HFFc6 (cell line): ENCODE data around the gene DPP6. TPM values are rescaled to one million over a fixed set of nuclear protein-coding genes. Genes with fewer than 3 reads are reported as not detected.

Source experiments
- DNase-seq: peaks from one replicate; pipeline ENCODE4 v3.0.0-alpha.2; 2018
- H3K27ac Mint-ChIP-seq: 2 replicates; pipeline ENCODE4 v1.8.0; 2020; ENCODE audit warnings: mild to moderate bottlenecking, mixed read lengths
- H3K27me3 Mint-ChIP-seq: 2 replicates; pipeline ENCODE4 v1.8.0; 2021; ENCODE audit warnings: mild to moderate bottlenecking, moderate library complexity, mixed read lengths; ENCODE audit not compliant: insufficient read depth
- H3K36me3 Mint-ChIP-seq: 2 replicates; pipeline ENCODE4 v1.8.0; 2021; ENCODE audit warnings: low read depth, mixed read lengths
- H3K4me1 Mint-ChIP-seq: 2 replicates; pipeline ENCODE4 v1.8.0; 2020; ENCODE audit warnings: low read depth, mixed read lengths
- H3K4me3 Mint-ChIP-seq: 2 replicates; pipeline ENCODE4 v1.8.0; 2020; ENCODE audit warnings: mild to moderate bottlenecking, moderate library complexity, mixed read lengths
- H3K9me3 Mint-ChIP-seq: 2 replicates; pipeline ENCODE4 v1.8.0; 2020; ENCODE audit warnings: mild to moderate bottlenecking, mixed read lengths
- total RNA-seq, 6 experiments: library from RNA; stranded (reverse); fragmentation: NEBNext Ultra II Directional; extraction: Animal tissue kit (Norgen Biotek cat#: 25700); gene quantifications; 2 replicates in 1 of 6; 3 replicates in 5 of 6; pipeline ENCODE4 v1.2.3, GENCODE V29; 2021
- TF ChIP-seq, protein P1 (sequence below): fragments of 200-600 bp; sonication (generic); IDR thresholded peaks from 2 replicates; pipeline ENCODE4 v1.5.0; 2021; ENCODE audit warnings: antibody characterized with exemption, mild to moderate bottlenecking

Gene DPP6
- total RNA-seq, 6 experiments from 2014 or later, result not detected

- TF ChIP-seq, protein P1, sequence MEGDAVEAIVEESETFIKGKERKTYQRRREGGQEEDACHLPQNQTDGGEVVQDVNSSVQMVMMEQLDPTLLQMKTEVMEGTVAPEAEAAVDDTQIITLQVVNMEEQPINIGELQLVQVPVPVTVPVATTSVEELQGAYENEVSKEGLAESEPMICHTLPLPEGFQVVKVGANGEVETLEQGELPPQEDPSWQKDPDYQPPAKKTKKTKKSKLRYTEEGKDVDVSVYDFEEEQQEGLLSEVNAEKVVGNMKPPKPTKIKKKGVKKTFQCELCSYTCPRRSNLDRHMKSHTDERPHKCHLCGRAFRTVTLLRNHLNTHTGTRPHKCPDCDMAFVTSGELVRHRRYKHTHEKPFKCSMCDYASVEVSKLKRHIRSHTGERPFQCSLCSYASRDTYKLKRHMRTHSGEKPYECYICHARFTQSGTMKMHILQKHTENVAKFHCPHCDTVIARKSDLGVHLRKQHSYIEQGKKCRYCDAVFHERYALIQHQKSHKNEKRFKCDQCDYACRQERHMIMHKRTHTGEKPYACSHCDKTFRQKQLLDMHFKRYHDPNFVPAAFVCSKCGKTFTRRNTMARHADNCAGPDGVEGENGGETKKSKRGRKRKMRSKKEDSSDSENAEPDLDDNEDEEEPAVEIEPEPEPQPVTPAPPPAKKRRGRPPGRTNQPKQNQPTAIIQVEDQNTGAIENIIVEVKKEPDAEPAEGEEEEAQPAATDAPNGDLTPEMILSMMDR, result no peak
- DNase-seq, result no peak
- H3K36me3 Mint-ChIP-seq, result peaks cover 6% of the 10 kb centered on the region
- H3K27me3 Mint-ChIP-seq, result no peaks in the 10 kb centered on the region
- peaks cover 73% of the 10 kb centered on the region for H3K9me3 Mint-ChIP-seq
- H3K4me3 Mint-ChIP-seq, result no peak overlapping the region
- H3K4me1 Mint-ChIP-seq, result no peaks in the 10 kb centered on the region
- no peak overlapping the region for H3K27ac Mint-ChIP-seq
These were observed 646.6 kb downstream of the DPP6 start for GRCh38 chr7:154698726-154699291.

GRCh38 chr7:154699417-154699816 is 647.2 kb downstream of the DPP6 start:
- Mint-ChIP-seq H3K36me3 (peaks cover 6% of the 10 kb centered on the region), H3K27ac (no peak overlapping the region), H3K4me1 (no peaks in the 10 kb centered on the region), H3K9me3 (peaks cover 79% of the 10 kb centered on the region), H3K4me3 (no peak overlapping the region), H3K27me3 (no peaks in the 10 kb centered on the region)
- DNase-seq, result no peak
- TF ChIP-seq, protein P1, result no peak

DNA sequence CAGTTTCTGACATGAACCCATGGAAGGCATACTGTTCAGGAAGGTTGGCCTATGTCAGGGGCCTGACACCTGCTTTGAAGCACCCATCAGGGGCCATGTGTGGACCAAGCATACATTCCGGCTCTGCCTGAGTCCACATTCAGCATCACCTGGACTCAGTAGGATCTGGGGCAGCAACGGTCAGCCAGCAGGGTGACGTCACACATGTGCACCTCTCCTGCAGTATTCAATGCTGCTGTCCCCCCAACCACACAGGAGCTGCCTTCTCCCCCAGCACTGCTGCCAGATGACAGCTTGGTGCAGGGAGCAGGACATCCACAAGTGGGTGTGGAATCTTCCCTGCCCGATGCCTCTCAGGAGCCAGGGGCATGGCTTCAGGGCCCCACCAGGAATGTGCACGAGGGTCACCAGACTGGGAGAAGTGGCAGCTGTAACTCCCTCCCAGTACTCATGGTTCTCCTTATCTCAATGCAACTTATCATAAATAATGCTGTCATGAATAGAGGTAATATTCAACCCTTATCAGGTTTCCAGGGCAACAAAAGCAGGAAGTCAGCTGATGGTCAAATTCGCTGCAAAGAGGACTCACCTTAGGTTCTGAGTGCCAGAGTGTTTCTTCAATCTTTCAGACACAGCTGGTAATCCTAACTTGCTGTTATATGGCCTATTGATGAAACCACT is 657.8 kb downstream of the DPP6 start:
- Mint-ChIP-seq H3K36me3 (no peaks in the 10 kb centered on the region), H3K4me1 (no peaks in the 10 kb centered on the region), H3K9me3 (peaks cover 35% of the 10 kb centered on the region), H3K27me3 (no peaks in the 10 kb centered on the region), H3K4me3 (no peak overlapping the region), H3K27ac (no peak overlapping the region)
- TF ChIP-seq, protein P1, result no peak
- DNase-seq, result no peak

- peaks cover 2% of the 10 kb centered on the region; the same call in 1 of the 2 replicates for H3K27me3 Mint-ChIP-seq
- no peak overlapping the region for H3K27ac Mint-ChIP-seq
- no peaks in the 10 kb centered on the region for H3K4me1 Mint-ChIP-seq
- TF ChIP-seq, protein P1, result no peak
- DNase-seq, result no peak
- no peak overlapping the region for H3K4me3 Mint-ChIP-seq
- H3K36me3 Mint-ChIP-seq, result peaks cover 6% of the 10 kb centered on the region; the same call in 1 of the 2 replicates
- H3K9me3 Mint-ChIP-seq, result peaks cover 75% of the 10 kb centered on the region
These were observed 667.8 kb downstream of the DPP6 start for GRCh38 chr7:154720016-154720415.

- TF ChIP-seq, protein P1, result no peak
- H3K27ac Mint-ChIP-seq, result no peak overlapping the region
- H3K4me3 Mint-ChIP-seq, result no peak overlapping the region
- no peaks in the 10 kb centered on the region for H3K4me1 Mint-ChIP-seq
- H3K36me3 Mint-ChIP-seq, result peaks cover 6% of the 10 kb centered on the region; the same call in 1 of the 2 replicates
- H3K27me3 Mint-ChIP-seq, result peaks cover 2% of the 10 kb centered on the region; the same call in 1 of the 2 replicates
- DNase-seq, result no peak
- peaks cover 78% of the 10 kb centered on the region for H3K9me3 Mint-ChIP-seq
These were observed 668.9 kb downstream of the DPP6 start for GRCh38 chr7:154721086-154721485.
